Endothelial cell of umbilical vein (primary cell): ENCODE data around the gene ADRM1. TPM values are rescaled to one million over a fixed set of nuclear protein-coding genes. Genes with fewer than 3 reads are reported as not detected.

Experiments
- BruUV-seq: library from RNA; stranded (reverse); fragments of 400-500 nt; replicated peaks from 2 replicates; lab custom pipeline; 2021; lab: Mats Ljungman, UMichigan
- CTCF ChIA-PET: fragments of 300-600, 350-600 bp; sonication (Branson Sonifier 250); formaldehyde crosslinking; loops from one replicate; lab custom pipeline; 2021; ENCODE audit warnings: antibody characterized with exemption, inconsistent platforms; lab: Charles Lee
- POLR2A ChIA-PET: fragments of 300-600, 350-600 bp; sonication (Branson Sonifier 250); formaldehyde crosslinking; loops from one replicate; lab custom pipeline; 2021; ENCODE audit warnings: antibody characterized with exemption, inconsistent platforms; lab: Charles Lee
- DNase-seq: peaks from one replicate; pipeline ENCODE4 v3.0.0-alpha.2; 2011; ENCODE audit warnings: low read depth, low spot score
- FAIRE-seq: peaks from 2 replicates; lab custom pipeline; 2011; peaks lifted over from hg19 to GRCh38; lab: Jason Lieb, UNC
- H2AFZ ChIP-seq: 2 replicates; pipeline ENCODE4 v1.6.0; 2012; ENCODE audit warnings: low read depth, low read length, control low read depth, inconsistent platforms
- H3K27ac ChIP-seq: 2 replicates; pipeline ENCODE4 v1.5.1; 2011; ENCODE audit warnings: low read depth, mild to moderate bottlenecking, control low read depth, low read length, moderate library complexity; ENCODE audit not compliant: insufficient read depth
- H3K27me3 ChIP-seq, 2 experiments: 2 replicates each; pipeline versions ENCODE4 v1.6.0 to v1.6.1; 2011; ENCODE audit warnings: low read length in 2 of 2, mixed read lengths in 1 of 2; ENCODE audit not compliant: control insufficient read depth in 2 of 2, insufficient read depth in 2 of 2
- H3K36me3 ChIP-seq, 2 experiments: 2 replicates in 1 of 2; 3 replicates in 1 of 2; pipeline ENCODE4 v1.5.1; 2011; ENCODE audit warnings: low read length in 2 of 2, mild to moderate bottlenecking in 1 of 2, moderate library complexity in 1 of 2; ENCODE audit not compliant: control insufficient read depth in 2 of 2, insufficient read depth in 2 of 2; ENCODE audit errors: extremely low read depth in 1 of 2
- H3K4me1 ChIP-seq: 3 replicates; pipeline ENCODE4 v1.5.1; 2011; ENCODE audit warnings: mild to moderate bottlenecking, low read length; ENCODE audit not compliant: control insufficient read depth, insufficient read depth; ENCODE audit errors: extremely low read depth
- H3K4me2 ChIP-seq: 2 replicates; pipeline ENCODE4 v1.6.1; 2011; ENCODE audit warnings: low read length, control low read depth, mixed read lengths; ENCODE audit not compliant: insufficient read depth
- H3K4me3 ChIP-seq, 3 experiments: fragments of 200-600 bp in 1 of 3; sonication (generic), shearing (Covaris generic) in 1 of 3; replicated peaks in 1 of 3; 2 replicates each; pipeline ENCODE4 v1.5.1; 2011 to 2016; ENCODE audit warnings: control low read depth in 3 of 3, low read length in 3 of 3, mild to moderate bottlenecking in 2 of 3, inconsistent platforms in 1 of 3, low read depth in 1 of 3, moderate library complexity in 1 of 3; ENCODE audit not compliant: insufficient read depth in 1 of 3
- H3K79me2 ChIP-seq: 2 replicates; pipeline ENCODE4 v1.6.0; 2012; ENCODE audit warnings: low read length, inconsistent platforms; ENCODE audit not compliant: control insufficient read depth, insufficient read depth
- H3K9ac ChIP-seq: replicated peaks from 2 replicates; pipeline ENCODE3; 2011; ENCODE audit warnings: low read length, control low read depth; ENCODE audit not compliant: insufficient read depth; ENCODE audit errors: extremely low read depth
- H3K9me1 ChIP-seq: replicated peaks from 3 replicates; pipeline ENCODE4 v1.6.0; 2011; ENCODE audit warnings: mild to moderate bottlenecking, low read length; ENCODE audit not compliant: control insufficient read depth, insufficient read depth; ENCODE audit errors: extremely low read depth
- H3K9me3 ChIP-seq: replicated peaks from 2 replicates; pipeline ENCODE4 v1.5.1; 2012; ENCODE audit warnings: low read length, inconsistent platforms; ENCODE audit not compliant: control insufficient read depth, insufficient read depth
- H4K20me1 ChIP-seq: replicated peaks from 2 replicates; pipeline ENCODE3; 2011; ENCODE audit warnings: mild to moderate bottlenecking, low read length; ENCODE audit not compliant: control insufficient read depth, insufficient read depth; ENCODE audit errors: extremely low read depth
- CTCF ChIP-seq, 2 donors: IDR thresholded peaks; 1 replicate in 1 of 2; 2 replicates in 1 of 2; pipeline ENCODE4 v1.5.1; 2011; ENCODE audit warnings: low read length in 2 of 2, mild to moderate bottlenecking in 2 of 2, moderate library complexity in 2 of 2, control low read depth in 1 of 2, inconsistent platforms in 1 of 2, low read depth in 1 of 2; ENCODE audit not compliant: insufficient read depth in 1 of 2; ENCODE audit errors: extremely low read depth in 1 of 2
- EZH2 ChIP-seq: IDR thresholded peaks from 2 replicates; pipeline ENCODE4 v1.6.1; 2012; ENCODE audit warnings: borderline replicate concordance, low read depth, mild to moderate bottlenecking, moderate library complexity, low read length, inconsistent platforms; ENCODE audit not compliant: severe bottlenecking
- FOS ChIP-seq: IDR thresholded peaks from 2 replicates; pipeline ENCODE4 v1.6.1; 2011; ENCODE audit warnings: mild to moderate bottlenecking, low read length, moderate library complexity, borderline replicate concordance; ENCODE audit not compliant: insufficient read depth
- GATA2 ChIP-seq: IDR thresholded peaks from 2 replicates; pipeline ENCODE4 v1.7.0; 2011; ENCODE audit warnings: low read depth, mild to moderate bottlenecking, moderate library complexity, mixed read lengths, low read length; ENCODE audit not compliant: insufficient read length, insufficient read depth
- JUN ChIP-seq: IDR thresholded peaks from 2 replicates; pipeline ENCODE4 v1.6.1; 2011; ENCODE audit warnings: borderline replicate concordance, low read depth; ENCODE audit not compliant: insufficient read length, insufficient read depth
- MAX ChIP-seq: IDR thresholded peaks from 2 replicates; pipeline ENCODE4 v1.6.1; 2011; ENCODE audit not compliant: insufficient read depth, insufficient read length
- MYC ChIP-seq: IDR thresholded peaks from one replicate; pipeline ENCODE4 v1.6.1; 2011; ENCODE audit warnings: mild to moderate bottlenecking, low read depth, low read length
- POLR2A ChIP-seq: IDR thresholded peaks from 2 replicates; pipeline ENCODE4 v1.6.1; 2012; ENCODE audit warnings: low read depth, mild to moderate bottlenecking, control low read depth, low read length
- POLR2AphosphoS5 ChIP-seq: IDR thresholded peaks from 2 replicates; pipeline ENCODE4 v1.6.1; 2012; ENCODE audit warnings: low read depth, mild to moderate bottlenecking, control low read depth, low read length, moderate library complexity; ENCODE audit not compliant: insufficient read depth
- dilution Hi-C: fragments of 300-500 bp; cut with MboI; formaldehyde crosslinking; loops from one replicate; pipeline ENCODE4 v1.15.0; 2019; ENCODE audit warnings: low sequenced_read_pairs; ENCODE audit not compliant: extremely low pct_ligation_motif_present
- intact Hi-C: fragments of 100-400 bp; cut with micrococcal nuclease; formaldehyde crosslinking; loops from one replicate; pipeline ENCODE4 v1.10.0; 2022
- polyA plus RNA-seq, 4 experiments: library from polyadenylated mRNA; depleted of rRNA in 3 of 4; stranded (reverse) in 3 of 4; unstranded in 1 of 4; fragments of >200 nt; gene quantifications; 2 replicates each; pipeline versions ENCODE4 v1.2.1 to v1.2.3, GENCODE V29; 2011 to 2012; ENCODE audit warnings: missing spikeins in 1 of 4
- total RNA-seq: library from RNA; stranded (reverse); gene quantifications from 2 replicates; pipeline ENCODE4 v1.2.3, GENCODE V29; 2021

Gene ADRM1
- total and polyA plus RNA-seq, 2 donors (not counting 3 experiments of a cell fraction or from before 2014, with no cell fraction given): 154 to 179 TPM

- DNase-seq: no peak
- Histone ChIP-seq H3K27ac (no peak overlapping the region), H3K9me3 (no peaks in the 10 kb centered on the region), H3K79me2 (no peaks in the 10 kb centered on the region), H3K4me2 (no peak overlapping the region), H3K27me3 (no peaks in the 10 kb centered on the region), H3K9ac (no peak overlapping the region), H4K20me1 (no peaks in the 10 kb centered on the region), H3K4me3 (no peak overlapping the region), H3K36me3 (peaks cover 5 to 55% of the 10 kb centered on the region in 2 experiments), H3K9me1 (no peaks in the 10 kb centered on the region), H2AFZ (no peak overlapping the region), H3K4me1 (no peaks in the 10 kb centered on the region)
- CTCF ChIA-PET: no interaction called here
- TF ChIP-seq MYC (no peak), POLR2AphosphoS5 (no peak), EZH2 (no peak), POLR2A (no peak)
- intact Hi-C loops: no loop called here
- BruUV-seq: no TSS peak
- dilution Hi-C loops: no loop called here
- POLR2A ChIA-PET: no interaction called here
- FAIRE-seq: no peak
Measured at GRCh38 chr20:62334881-62335280, 32.1 kb downstream of the ADRM1 start.

GRCh38 chr20:62335532-62335931 is 32.7 kb downstream of the ADRM1 start:
- Histone ChIP-seq H3K4me3 (no peak overlapping the region), H3K9ac (no peak overlapping the region), H3K36me3 (peaks cover 5 to 49% of the 10 kb centered on the region in 2 experiments), H3K27ac (no peak overlapping the region), H3K79me2 (no peaks in the 10 kb centered on the region), H4K20me1 (no peaks in the 10 kb centered on the region), H2AFZ (no peak overlapping the region), H3K4me1 (no peaks in the 10 kb centered on the region), H3K4me2 (no peak overlapping the region), H3K27me3 (no peaks in the 10 kb centered on the region), H3K9me3 (no peaks in the 10 kb centered on the region), H3K9me1 (no peaks in the 10 kb centered on the region)
- ChIA-PET CTCF (no interaction called here), POLR2A (no interaction called here)
- FAIRE-seq (no peak), DNase-seq (no peak)
- dilution Hi-C loops (no loop called here), intact Hi-C loops (no loop called here)
- no peak for TF ChIP-seq MAX
- no peak for TF ChIP-seq POLR2A
- TF ChIP-seq MYC: no peak
- no peak for TF ChIP-seq POLR2AphosphoS5
- no peak for TF ChIP-seq EZH2
- no peak for TF ChIP-seq GATA2
- TF ChIP-seq CTCF (IDR thresholded peaks at IDR 0.05; ENCODE audit: extremely low read depth in 1 of 2, insufficient read depth in 1 of 2, low read depth in 1 of 2, low read length in 2 of 2): no peak
- TF ChIP-seq FOS: no peak
- no peak for TF ChIP-seq JUN
- BruUV-seq: no TSS peak
